Measurements from ENCODE around the gene PGBD5. TPM values are rescaled to one million over a fixed set of nuclear protein-coding genes. Genes with fewer than 3 reads are reported as not detected.

PGBD5 gene
- total RNA-seq, 5 donors from 2014 or later (not counting 1 experiment from before 2014, with no cell fraction given) = 0.03 to 0.09 (median 0.09) TPM; not detected in 2

- H3K27ac ChIP-seq (ENCODE audit: low read length) = no peak overlapping the region
- no peaks in the 10 kb centered on the region for H3K4me1 ChIP-seq (ENCODE audit: control insufficient read depth in 1 of 2, extremely low read depth in 1 of 2, insufficient read depth in 2 of 2, low read length in 2 of 2)
- ChIA-PET POLR2A (no interaction called here), CTCF (no interaction called here)
- Mint-ChIP-seq H3K36me3 (no peaks in the 10 kb centered on the region), H3K27ac (no peak overlapping the region), H3K4me1 (no peaks in the 10 kb centered on the region), H3K4me3 (no peak overlapping the region), H3K9me3 (peaks cover 11% of the 10 kb centered on the region in 3 donors), H3K27me3 (peaks cover 17 to 18% of the 10 kb centered on the region in 2 donors)
- peaks cover 0 to 25% of the 10 kb centered on the region in 2 experiments for H3K27me3 ChIP-seq (replicated peaks in 1 of 2; ENCODE audit: control insufficient read depth in 2 of 2, extremely low read depth in 1 of 2, insufficient read depth in 2 of 2, low read length in 1 of 2)
- ATAC-seq (replicated peaks in 1 of 4) (no peak), DNase-seq (no peak)
- H3K36me3 ChIP-seq (ENCODE audit: control insufficient read depth in 2 of 2, extremely low read depth in 1 of 2, insufficient read depth in 1 of 2, low read length in 1 of 2) = no peaks in the 10 kb centered on the region
- 80% methylated on average over 3 of the region's 3 CpGs for WGBS (ENCODE audit: insufficient coverage)
- no peak overlapping the region for H3K4me3 ChIP-seq (ENCODE audit: control insufficient read depth in 1 of 2, extremely low read depth in 1 of 2, low read length in 1 of 2)
- H3K9me3 ChIP-seq = no peaks in the 10 kb centered on the region
Observed at GRCh38 chr1:230379462-230379861, 46.7 kb downstream of the PGBD5 start.

- ATAC-seq (replicated peaks in 1 of 4) = no peak
- WGBS (ENCODE audit: insufficient coverage) = no CpG with 5 or more reads among the region's 2 CpGs
Observed at GRCh38 chr1:230377851-230378250, 48.3 kb downstream of the PGBD5 start.

DNA sequence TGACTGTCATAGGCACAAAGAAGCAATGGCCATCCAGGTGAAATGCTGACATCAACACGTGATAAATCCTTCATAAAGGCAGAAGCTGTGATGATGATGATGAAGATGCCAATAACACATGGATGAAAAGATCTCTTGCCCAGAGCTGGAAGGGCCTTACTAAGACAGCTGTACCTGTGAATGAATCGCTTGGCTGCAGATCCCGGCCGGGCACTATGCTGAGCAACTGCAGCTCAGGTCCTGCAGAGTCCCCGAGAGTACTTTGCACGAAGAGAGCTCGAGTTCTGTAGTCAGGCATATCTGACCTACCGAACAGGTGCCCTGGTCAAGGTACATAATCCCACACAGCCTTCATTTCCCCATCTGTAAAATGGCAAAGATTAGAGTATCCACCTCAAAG lies 48.8 kb downstream of the PGBD5 start:
- H3K27me3 Mint-ChIP-seq = peaks cover 13 to 18% of the 10 kb centered on the region in 2 donors
- ChIA-PET POLR2A (no interaction called here), CTCF (no interaction called here)
- H3K4me1 Mint-ChIP-seq = no peaks in the 10 kb centered on the region
- WGBS (ENCODE audit: insufficient coverage) = 85% methylated on average over 6 of the region's 8 CpGs
- H3K9me3 ChIP-seq = no peaks in the 10 kb centered on the region
- no peak overlapping the region for H3K27ac ChIP-seq (ENCODE audit: low read length)
- ATAC-seq (replicated peaks in 1 of 4) (no peak), DNase-seq (no peak)
- H3K9me3 Mint-ChIP-seq = peaks cover 11% of the 10 kb centered on the region in 3 donors
- no peaks in the 10 kb centered on the region for H3K36me3 ChIP-seq (ENCODE audit: control insufficient read depth in 2 of 2, extremely low read depth in 1 of 2, insufficient read depth in 1 of 2, low read length in 1 of 2)
- no peaks in the 10 kb centered on the region for H3K36me3 Mint-ChIP-seq
- H3K27me3 ChIP-seq (replicated peaks in 1 of 2; ENCODE audit: control insufficient read depth in 2 of 2, extremely low read depth in 1 of 2, insufficient read depth in 2 of 2, low read length in 1 of 2) = peaks cover 0 to 12% of the 10 kb centered on the region in 2 experiments
- no peak overlapping the region for H3K4me3 ChIP-seq (ENCODE audit: control insufficient read depth in 1 of 2, extremely low read depth in 1 of 2, low read length in 1 of 2)
- no peak overlapping the region for H3K4me3 Mint-ChIP-seq
- H3K27ac Mint-ChIP-seq = no peak overlapping the region
- H3K4me1 ChIP-seq (ENCODE audit: control insufficient read depth in 1 of 2, extremely low read depth in 1 of 2, insufficient read depth in 2 of 2, low read length in 2 of 2) = no peaks in the 10 kb centered on the region

More at GRCh38 chr1:230377851-230378250, 48.3 kb downstream of the PGBD5 start:
- H3K36me3 ChIP-seq (ENCODE audit: control insufficient read depth in 2 of 2, extremely low read depth in 1 of 2, insufficient read depth in 1 of 2, low read length in 1 of 2) = no peaks in the 10 kb centered on the region
- DNase-seq = no peak
- H3K4me3 Mint-ChIP-seq = no peak overlapping the region
- CTCF ChIA-PET = no interaction called here
- H3K4me1 ChIP-seq (ENCODE audit: control insufficient read depth in 1 of 2, extremely low read depth in 1 of 2, insufficient read depth in 2 of 2, low read length in 2 of 2) = no peaks in the 10 kb centered on the region
- H3K9me3 Mint-ChIP-seq = peaks cover 11% of the 10 kb centered on the region in 3 donors
- H3K27me3 Mint-ChIP-seq = peaks cover 13 to 18% of the 10 kb centered on the region in 2 donors
- H3K36me3 Mint-ChIP-seq = no peaks in the 10 kb centered on the region
- POLR2A ChIA-PET = no interaction called here
- no peak overlapping the region for H3K4me3 ChIP-seq (ENCODE audit: control insufficient read depth in 1 of 2, extremely low read depth in 1 of 2, low read length in 1 of 2)
- no peaks in the 10 kb centered on the region for H3K9me3 ChIP-seq
- H3K27ac Mint-ChIP-seq = no peak overlapping the region
- H3K27ac ChIP-seq (ENCODE audit: low read length) = no peak overlapping the region
- H3K4me1 Mint-ChIP-seq = no peaks in the 10 kb centered on the region
- peaks cover 0 to 13% of the 10 kb centered on the region in 2 experiments for H3K27me3 ChIP-seq (replicated peaks in 1 of 2; ENCODE audit: control insufficient read depth in 2 of 2, extremely low read depth in 1 of 2, insufficient read depth in 2 of 2, low read length in 1 of 2)

GRCh38 chr1:230376296-230376695 lies 49.8 kb downstream of the PGBD5 start:
- peaks cover 9 to 12% of the 10 kb centered on the region in 2 donors for H3K27me3 Mint-ChIP-seq
- H3K36me3 Mint-ChIP-seq = no peaks in the 10 kb centered on the region
- ChIA-PET POLR2A (no interaction called here), CTCF (no interaction called here)
- no peaks in the 10 kb centered on the region for H3K4me1 Mint-ChIP-seq
- 86% methylated on average over 1 of the region's 4 CpGs for WGBS (ENCODE audit: insufficient coverage)
- Histone ChIP-seq H3K36me3 (ENCODE audit: control insufficient read depth in 2 of 2, extremely low read depth in 1 of 2, insufficient read depth in 1 of 2, low read length in 1 of 2) (no peaks in the 10 kb centered on the region), H3K27ac (ENCODE audit: low read length) (no peak overlapping the region), H3K4me1 (ENCODE audit: control insufficient read depth in 1 of 2, extremely low read depth in 1 of 2, insufficient read depth in 2 of 2, low read length in 2 of 2) (no peaks in the 10 kb centered on the region), H3K27me3 (replicated peaks in 1 of 2; ENCODE audit: control insufficient read depth in 2 of 2, extremely low read depth in 1 of 2, insufficient read depth in 2 of 2, low read length in 1 of 2) (peaks cover 0 to 12% of the 10 kb centered on the region in 2 experiments), H3K4me3 (ENCODE audit: control insufficient read depth in 1 of 2, extremely low read depth in 1 of 2, low read length in 1 of 2) (no peak overlapping the region), H3K9me3 (no peaks in the 10 kb centered on the region)
- H3K27ac Mint-ChIP-seq = no peak overlapping the region
- DNase-seq (no peak), ATAC-seq (replicated peaks in 1 of 4) (no peak)
- H3K4me3 Mint-ChIP-seq = no peak overlapping the region
- peaks cover 11% of the 10 kb centered on the region in 3 donors for H3K9me3 Mint-ChIP-seq

DNA sequence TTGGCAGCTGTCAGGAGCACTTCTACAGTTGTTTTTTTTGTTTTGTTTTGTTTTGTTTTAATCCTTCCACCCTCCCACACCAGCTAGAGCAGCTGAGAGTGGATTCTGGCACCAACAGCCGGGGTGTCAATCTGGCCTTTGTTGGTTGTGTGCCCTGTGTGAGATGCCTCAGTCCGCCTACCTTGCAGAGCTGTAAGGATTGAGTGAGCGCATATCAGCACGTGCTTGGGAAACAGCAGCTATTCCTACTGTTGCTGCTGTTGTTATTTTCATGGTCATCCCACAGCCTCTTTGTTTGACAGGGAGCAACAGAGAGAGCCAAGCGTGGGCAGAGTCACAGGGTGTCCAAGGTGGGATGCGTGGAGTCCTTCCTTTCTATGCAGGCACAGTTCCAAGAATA lies 50.4 kb downstream of the PGBD5 start:
- H3K27me3 ChIP-seq (replicated peaks in 1 of 2; ENCODE audit: control insufficient read depth in 2 of 2, extremely low read depth in 1 of 2, insufficient read depth in 2 of 2, low read length in 1 of 2) = peaks cover 0 to 9% of the 10 kb centered on the region in 2 experiments
- 79% methylated on average over 4 of the region's 6 CpGs for WGBS (ENCODE audit: insufficient coverage)
- no peak overlapping the region for H3K4me3 ChIP-seq (ENCODE audit: control insufficient read depth in 1 of 2, extremely low read depth in 1 of 2, low read length in 1 of 2)
- POLR2A ChIA-PET = no interaction called here
- DNase-seq (no peak), ATAC-seq (replicated peaks in 1 of 4) (no peak)
- Mint-ChIP-seq H3K36me3 (no peaks in the 10 kb centered on the region), H3K4me1 (no peaks in the 10 kb centered on the region), H3K27me3 (peaks cover 9 to 12% of the 10 kb centered on the region in 2 donors), H3K9me3 (peaks cover 11% of the 10 kb centered on the region in 3 donors), H3K27ac (no peak overlapping the region), H3K4me3 (no peak overlapping the region)
- no peaks in the 10 kb centered on the region for H3K4me1 ChIP-seq (ENCODE audit: control insufficient read depth in 1 of 2, extremely low read depth in 1 of 2, insufficient read depth in 2 of 2, low read length in 2 of 2)
- CTCF ChIA-PET = no interaction called here
- H3K9me3 ChIP-seq = no peaks in the 10 kb centered on the region
- no peaks in the 10 kb centered on the region for H3K36me3 ChIP-seq (ENCODE audit: control insufficient read depth in 2 of 2, extremely low read depth in 1 of 2, insufficient read depth in 1 of 2, low read length in 1 of 2)
- H3K27ac ChIP-seq (ENCODE audit: low read length) = no peak overlapping the region

- Mint-ChIP-seq H3K4me3 (no peak overlapping the region), H3K9me3 (peaks cover 11% of the 10 kb centered on the region in 3 donors), H3K27ac (no peak overlapping the region), H3K4me1 (no peaks in the 10 kb centered on the region), H3K27me3 (peaks cover 9 to 12% of the 10 kb centered on the region in 2 donors), H3K36me3 (no peaks in the 10 kb centered on the region)
- POLR2A ChIA-PET = no interaction called here
- Histone ChIP-seq H3K4me3 (ENCODE audit: control insufficient read depth in 1 of 2, extremely low read depth in 1 of 2, low read length in 1 of 2) (no peak overlapping the region), H3K36me3 (ENCODE audit: control insufficient read depth in 2 of 2, extremely low read depth in 1 of 2, insufficient read depth in 1 of 2, low read length in 1 of 2) (no peaks in the 10 kb centered on the region), H3K9me3 (no peaks in the 10 kb centered on the region), H3K4me1 (ENCODE audit: control insufficient read depth in 1 of 2, extremely low read depth in 1 of 2, insufficient read depth in 2 of 2, low read length in 2 of 2) (no peaks in the 10 kb centered on the region), H3K27ac (ENCODE audit: low read length) (no peak overlapping the region), H3K27me3 (replicated peaks in 1 of 2; ENCODE audit: control insufficient read depth in 2 of 2, extremely low read depth in 1 of 2, insufficient read depth in 2 of 2, low read length in 1 of 2) (peaks cover 0 to 10% of the 10 kb centered on the region in 2 experiments)
- DNase-seq = no peak
- CTCF ChIA-PET = no interaction called here
- no peak for ATAC-seq (replicated peaks in 1 of 4)
- no CpG with 5 or more reads among the region's 3 CpGs for WGBS (ENCODE audit: insufficient coverage)
Observed at GRCh38 chr1:230375147-230375546, 51.0 kb downstream of the PGBD5 start.

All from T-cell (primary cell).